Osteocyte (in vitro differentiated cells): ENCODE measurements around the gene NKX6-1. TPM values are rescaled to one million over a fixed set of nuclear protein-coding genes. Genes with fewer than 3 reads are reported as not detected.

ENCODE experiments used
- DNase-seq: peaks from one replicate; pipeline ENCODE4 v3.0.0; 2021; ENCODE audit warnings: mixed read lengths; ENCODE audit not compliant: unreplicated experiment; ENCODE audit errors: extremely low spot score
- H3K27ac Mint-ChIP-seq: one replicate; pipeline ENCODE4 v1.8.0; 2021; ENCODE audit warnings: mild to moderate bottlenecking, mixed read lengths; ENCODE audit not compliant: unreplicated experiment
- H3K27me3 Mint-ChIP-seq: one replicate; pipeline ENCODE4 v1.8.0; 2021; ENCODE audit warnings: mixed read lengths; ENCODE audit not compliant: unreplicated experiment
- H3K36me3 Mint-ChIP-seq: one replicate; pipeline ENCODE4 v1.8.0; 2021; ENCODE audit warnings: mixed read lengths; ENCODE audit not compliant: unreplicated experiment
- H3K4me1 Mint-ChIP-seq: one replicate; pipeline ENCODE4 v1.8.0; 2021; ENCODE audit warnings: mixed read lengths; ENCODE audit not compliant: unreplicated experiment
- H3K4me3 Mint-ChIP-seq: one replicate; pipeline ENCODE4 v1.8.0; 2021; ENCODE audit warnings: mild to moderate bottlenecking, moderate library complexity, mixed read lengths; ENCODE audit not compliant: unreplicated experiment
- H3K9me3 Mint-ChIP-seq: one replicate; pipeline ENCODE4 v1.8.0; 2021; ENCODE audit warnings: mixed read lengths; ENCODE audit not compliant: unreplicated experiment
- CTCF ChIP-seq: fragments of 200-600 bp; sonication (generic); IDR thresholded peaks from 2 replicates; pipeline ENCODE4 v1.5.0; 2021; ENCODE audit warnings: antibody characterized with exemption, mild to moderate bottlenecking, moderate library complexity
- total RNA-seq: library from RNA; stranded (reverse); gene quantifications from 2 replicates; pipeline ENCODE4 v1.2.1, GENCODE V29; 2021

NKX6-1 gene
- total RNA-seq, 1 donor from 2014 or later: not detected

DNA sequence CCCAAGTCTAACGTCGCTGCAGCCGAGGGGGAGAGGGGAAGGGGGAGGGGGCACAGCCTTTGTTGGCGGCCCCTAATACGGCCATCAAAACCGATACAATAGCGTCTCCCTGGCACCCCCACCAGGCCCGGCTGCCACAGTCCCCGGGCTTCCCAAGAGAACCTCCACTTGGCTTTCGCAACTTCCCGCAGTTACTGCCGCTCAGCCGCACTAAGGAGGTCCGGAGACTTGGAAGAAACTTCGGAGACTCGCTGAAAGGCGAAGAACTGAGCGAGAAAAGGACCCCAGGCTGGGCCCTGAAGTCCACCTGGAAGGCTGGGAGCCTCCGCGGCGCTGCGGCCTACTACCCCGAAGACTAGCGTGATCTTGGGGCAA is 2.8 kb downstream of the NKX6-1 start:
- Mint-ChIP-seq H3K27ac (no peak overlapping the region), H3K9me3 (no peaks in the 10 kb centered on the region), H3K4me3 (no peak overlapping the region), H3K27me3 (peaks cover 83% of the 10 kb centered on the region), H3K36me3 (peaks cover 7% of the 10 kb centered on the region), H3K4me1 (peaks cover 27% of the 10 kb centered on the region)
- TF ChIP-seq CTCF: no peak
- no peak for DNase-seq

DNA sequence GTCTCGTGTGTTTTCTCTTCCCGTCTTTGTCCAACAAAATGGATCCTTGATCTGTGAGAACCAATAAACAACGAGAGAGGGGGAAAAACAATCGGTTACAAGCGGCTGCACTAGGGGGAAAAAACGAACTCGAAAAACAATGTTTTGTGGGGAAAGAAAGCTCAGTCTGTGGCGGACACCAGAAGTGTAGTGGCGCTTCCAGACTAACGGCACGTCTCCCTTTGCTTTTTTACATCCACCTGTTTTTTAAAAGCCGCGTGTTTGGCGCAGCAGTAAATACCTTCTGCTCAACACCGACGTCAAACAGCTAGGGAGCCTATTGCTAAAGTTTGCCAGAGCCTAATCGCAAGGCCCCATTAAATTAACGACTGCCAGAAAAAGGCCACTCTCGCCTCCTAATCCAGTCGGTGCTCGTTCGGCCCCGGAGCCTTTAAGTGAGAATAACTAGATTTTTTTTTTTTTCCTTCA is 3.3 kb downstream of the NKX6-1 start:
- H3K4me3 Mint-ChIP-seq: no peak overlapping the region

GRCh38 chr4:84495118-84495793 is 3.8 kb downstream of the NKX6-1 start:
- peaks cover 83% of the 10 kb centered on the region for H3K27me3 Mint-ChIP-seq
- peaks cover 7% of the 10 kb centered on the region for H3K36me3 Mint-ChIP-seq
- peaks cover 27% of the 10 kb centered on the region for H3K4me1 Mint-ChIP-seq
- no peaks in the 10 kb centered on the region for H3K9me3 Mint-ChIP-seq
- no peak overlapping the region for H3K4me3 Mint-ChIP-seq
- TF ChIP-seq CTCF: no peak
- DNase-seq: no peak
- no peak overlapping the region for H3K27ac Mint-ChIP-seq

More for the DNA sequence above, 3.3 kb downstream of the NKX6-1 start:
- peaks cover 7% of the 10 kb centered on the region for H3K36me3 Mint-ChIP-seq
- TF ChIP-seq CTCF: no peak
- H3K27ac Mint-ChIP-seq: no peak overlapping the region
- no peaks in the 10 kb centered on the region for H3K9me3 Mint-ChIP-seq
- no peak for DNase-seq
- peaks cover 83% of the 10 kb centered on the region for H3K27me3 Mint-ChIP-seq
- H3K4me1 Mint-ChIP-seq: peaks cover 27% of the 10 kb centered on the region

DNA sequence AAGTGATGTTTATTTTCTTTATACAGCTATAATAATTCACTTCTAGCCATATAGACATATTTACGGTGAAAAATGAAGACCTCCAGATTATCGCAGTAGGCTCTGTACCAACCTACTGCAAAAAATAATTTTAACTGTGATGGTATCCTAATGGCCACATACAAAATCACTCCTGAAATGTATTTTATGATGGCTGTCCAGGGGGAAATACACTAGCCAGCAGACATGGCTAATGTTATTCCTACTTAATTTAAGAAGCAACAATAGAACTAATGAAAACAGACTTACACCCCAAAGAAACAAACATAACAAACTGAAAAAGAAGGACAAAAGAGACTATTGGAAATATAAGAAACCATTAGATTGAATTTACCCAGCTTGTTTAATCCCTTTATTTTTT is 4.6 kb downstream of the NKX6-1 start:
- H3K9me3 Mint-ChIP-seq: no peaks in the 10 kb centered on the region
- no peak overlapping the region for H3K4me3 Mint-ChIP-seq

More for the DNA sequence above, 4.6 kb downstream of the NKX6-1 start:
- DNase-seq: no peak
- TF ChIP-seq CTCF: no peak
- peaks cover 83% of the 10 kb centered on the region for H3K27me3 Mint-ChIP-seq
- H3K4me1 Mint-ChIP-seq: peaks cover 24% of the 10 kb centered on the region
- peaks cover 7% of the 10 kb centered on the region for H3K36me3 Mint-ChIP-seq
- H3K27ac Mint-ChIP-seq: no peak overlapping the region
